Transverse colon (tissue), 3 donors: Measurements from ENCODE around the gene LRRC8C.

Experiments
- EP300 ChIP-seq: sonication (generic); formaldehyde crosslinking; IDR thresholded peaks from one replicate; pipeline ENCODE4 v1.6.1; 2017; ENCODE audit warnings: antibody characterized with exemption, low read depth
- TF ChIP-seq, protein P1 (sequence below), 5 experiments: fragments of 200-600 bp in 3 of 5; fragments of 450-650 bp in 2 of 5; sonication (generic) in 3 of 5; IDR thresholded peaks; 1 replicate in 2 of 5; 2 replicates in 3 of 5; pipeline ENCODE4 v1.5.1; 2016 to 2017; ENCODE audit warnings: antibody characterized with exemption in 5 of 5, inconsistent platforms in 3 of 5, mild to moderate bottlenecking in 2 of 5, moderate library complexity in 1 of 5

DNA sequence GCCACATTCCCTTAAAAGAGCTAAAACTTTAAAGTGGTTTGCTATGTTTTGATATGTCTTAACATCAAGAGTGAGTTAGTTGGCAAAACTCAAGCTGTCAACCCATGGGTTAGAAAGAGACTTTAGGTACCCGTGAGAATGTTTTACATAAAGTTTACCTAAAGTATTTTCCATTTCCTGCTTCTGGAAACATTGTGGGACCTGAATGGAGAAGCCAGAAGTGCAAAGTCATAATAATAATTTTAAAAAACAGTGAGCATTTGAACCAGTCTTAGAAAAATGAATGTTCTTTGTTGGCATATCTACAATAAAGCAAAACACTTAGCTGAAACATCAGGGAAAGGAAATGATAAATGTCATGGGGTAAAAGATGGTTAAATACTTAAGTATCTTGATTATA is 34.8 kb downstream of the LRRC8C start:
- TF ChIP-seq, protein P1, sequence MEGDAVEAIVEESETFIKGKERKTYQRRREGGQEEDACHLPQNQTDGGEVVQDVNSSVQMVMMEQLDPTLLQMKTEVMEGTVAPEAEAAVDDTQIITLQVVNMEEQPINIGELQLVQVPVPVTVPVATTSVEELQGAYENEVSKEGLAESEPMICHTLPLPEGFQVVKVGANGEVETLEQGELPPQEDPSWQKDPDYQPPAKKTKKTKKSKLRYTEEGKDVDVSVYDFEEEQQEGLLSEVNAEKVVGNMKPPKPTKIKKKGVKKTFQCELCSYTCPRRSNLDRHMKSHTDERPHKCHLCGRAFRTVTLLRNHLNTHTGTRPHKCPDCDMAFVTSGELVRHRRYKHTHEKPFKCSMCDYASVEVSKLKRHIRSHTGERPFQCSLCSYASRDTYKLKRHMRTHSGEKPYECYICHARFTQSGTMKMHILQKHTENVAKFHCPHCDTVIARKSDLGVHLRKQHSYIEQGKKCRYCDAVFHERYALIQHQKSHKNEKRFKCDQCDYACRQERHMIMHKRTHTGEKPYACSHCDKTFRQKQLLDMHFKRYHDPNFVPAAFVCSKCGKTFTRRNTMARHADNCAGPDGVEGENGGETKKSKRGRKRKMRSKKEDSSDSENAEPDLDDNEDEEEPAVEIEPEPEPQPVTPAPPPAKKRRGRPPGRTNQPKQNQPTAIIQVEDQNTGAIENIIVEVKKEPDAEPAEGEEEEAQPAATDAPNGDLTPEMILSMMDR (IDR thresholded peaks at IDR 0.05) = no peak
- no peak for TF ChIP-seq EP300
